Measurements from ENCODE around the gene ADARB2.
"Not testable (repeated sequence)": the region's sequence is repeated elsewhere in the genome, so short reads cannot be mapped to it uniquely, and the experiment has no call there.

ADARB2 gene

GRCh38 chr10:1632596-1632995, 104.7 kb downstream of the ADARB2 start:
- no peak for DNase-seq

- DNase-seq = no peak
Observed at GRCh38 chr10:1632141-1632540, 105.2 kb downstream of the ADARB2 start.

GRCh38 chr10:1631282-1631681, 106.0 kb downstream of the ADARB2 start:
- no peak for DNase-seq

GRCh38 chr10:1630304-1630703, 107.0 kb downstream of the ADARB2 start:
- no peak for DNase-seq

- no peak for DNase-seq
Observed at GRCh38 chr10:1629326-1630198, 107.8 kb downstream of the ADARB2 start.

GRCh38 chr10:1628757-1629156, 108.6 kb downstream of the ADARB2 start:
- DNase-seq = no peak

GRCh38 chr10:1627945-1628344, 109.4 kb downstream of the ADARB2 start:
- DNase-seq = no peak

- no peak for DNase-seq
Observed at GRCh38 chr10:1626835-1627234, 110.5 kb downstream of the ADARB2 start.

GRCh38 chr10:1626410-1626809, 110.9 kb downstream of the ADARB2 start:
- DNase-seq = no peak

- DNase-seq = no peak
Observed at GRCh38 chr10:1625731-1626130, 111.6 kb downstream of the ADARB2 start.

GRCh38 chr10:1625079-1625478, 112.2 kb downstream of the ADARB2 start:
- DNase-seq = no peak

- DNase-seq = no peak
Observed at GRCh38 chr10:1624240-1624639, 113.1 kb downstream of the ADARB2 start.

GRCh38 chr10:1620803-1621202, 116.5 kb downstream of the ADARB2 start:
- no peak for DNase-seq

- DNase-seq = not testable (repeated sequence)
Observed at GRCh38 chr10:1617376-1618317, 119.7 kb downstream of the ADARB2 start.

- not testable (repeated sequence) for DNase-seq
Observed at GRCh38 chr10:1616701-1617100, 120.6 kb downstream of the ADARB2 start.

- DNase-seq = no peak
Observed at GRCh38 chr10:1615186-1615954, 122.0 kb downstream of the ADARB2 start.

GRCh38 chr10:1613511-1613910, 123.8 kb downstream of the ADARB2 start:
- DNase-seq = no peak

GRCh38 chr10:1612908-1613307, 124.4 kb downstream of the ADARB2 start:
- no peak for DNase-seq

- no peak for DNase-seq
Observed at GRCh38 chr10:1611936-1612550, 125.3 kb downstream of the ADARB2 start.

- DNase-seq = no peak
Observed at GRCh38 chr10:1610986-1611770, 126.1 kb downstream of the ADARB2 start.

- no peak for DNase-seq
Observed at GRCh38 chr10:1609648-1609970, 127.7 kb downstream of the ADARB2 start.

Data from CD4-positive, alpha-beta T cell treated with Interleukin-15 for 1 hour (primary cell).